GM18520 (cell line): ENCODE results near the gene INO80.

ENCODE experiments used
- ATAC-seq: cut with Tn5 transposase; IDR thresholded peaks from one replicate; pipeline ENCODE4 v1.9.1; 2021; ENCODE audit not compliant: unreplicated experiment

The INO80 gene

GRCh38 chr15:41001524-41002214 is 114.4 kb downstream of the INO80 start:
- no peak for ATAC-seq

GRCh38 chr15:40999190-40999589 is 116.9 kb downstream of the INO80 start:
- no peak for ATAC-seq

- ATAC-seq, result no peak
These were observed 120.4 kb downstream of the INO80 start for GRCh38 chr15:40995656-40996055.

- no peak for ATAC-seq
These were observed 123.3 kb downstream of the INO80 start for GRCh38 chr15:40992825-40993224.

GRCh38 chr15:40992241-40992741 is 123.8 kb downstream of the INO80 start:
- no peak for ATAC-seq

GRCh38 chr15:40991355-40991754 is 124.7 kb downstream of the INO80 start:
- no peak for ATAC-seq

- ATAC-seq, result no peak
These were observed 125.3 kb downstream of the INO80 start for GRCh38 chr15:40990789-40991188.

- ATAC-seq, result no peak
These were observed 126.0 kb downstream of the INO80 start for GRCh38 chr15:40990080-40990479.

- ATAC-seq, result no peak
These were observed 127.9 kb downstream of the INO80 start for GRCh38 chr15:40988156-40988555.

GRCh38 chr15:40986820-40987219 is 129.3 kb downstream of the INO80 start:
- no peak for ATAC-seq

GRCh38 chr15:40985541-40986330 is 130.3 kb downstream of the INO80 start:
- ATAC-seq, result no peak

GRCh38 chr15:40984964-40985363 is 131.1 kb downstream of the INO80 start:
- ATAC-seq, result no peak

GRCh38 chr15:40984406-40984805 is 131.7 kb downstream of the INO80 start:
- ATAC-seq, result no peak

GRCh38 chr15:40982855-40983254 is 133.2 kb downstream of the INO80 start:
- ATAC-seq, result no peak

- no peak for ATAC-seq
These were observed 134.9 kb downstream of the INO80 start for GRCh38 chr15:40981186-40981585.

- no peak for ATAC-seq
These were observed 137.5 kb downstream of the INO80 start for GRCh38 chr15:40978562-40978961.

GRCh38 chr15:40978141-40978540 is 137.9 kb downstream of the INO80 start:
- no peak for ATAC-seq

GRCh38 chr15:40976819-40977218 is 139.3 kb downstream of the INO80 start:
- ATAC-seq, result no peak

GRCh38 chr15:40974879-40975278 is 141.2 kb downstream of the INO80 start:
- no peak for ATAC-seq

GRCh38 chr15:40969363-40969762 is 146.7 kb downstream of the INO80 start:
- ATAC-seq, result no peak

- no peak for ATAC-seq
These were observed 147.6 kb downstream of the INO80 start for GRCh38 chr15:40968290-40969085.
